HUDEP-2 (cell line): Measurements from ENCODE around the gene MTMR10.
A peak's percentile ranks its signal among the peaks of the same experiment; 100 is the strongest.

Experiments used
- DNase-seq, 76 experiments: peaks; one replicate each; lab custom pipeline; 2025; ENCODE audit not compliant: unreplicated experiment in 76 of 76; lab: John Stamatoyannopoulos, UW

The MTMR10 gene, protein sequence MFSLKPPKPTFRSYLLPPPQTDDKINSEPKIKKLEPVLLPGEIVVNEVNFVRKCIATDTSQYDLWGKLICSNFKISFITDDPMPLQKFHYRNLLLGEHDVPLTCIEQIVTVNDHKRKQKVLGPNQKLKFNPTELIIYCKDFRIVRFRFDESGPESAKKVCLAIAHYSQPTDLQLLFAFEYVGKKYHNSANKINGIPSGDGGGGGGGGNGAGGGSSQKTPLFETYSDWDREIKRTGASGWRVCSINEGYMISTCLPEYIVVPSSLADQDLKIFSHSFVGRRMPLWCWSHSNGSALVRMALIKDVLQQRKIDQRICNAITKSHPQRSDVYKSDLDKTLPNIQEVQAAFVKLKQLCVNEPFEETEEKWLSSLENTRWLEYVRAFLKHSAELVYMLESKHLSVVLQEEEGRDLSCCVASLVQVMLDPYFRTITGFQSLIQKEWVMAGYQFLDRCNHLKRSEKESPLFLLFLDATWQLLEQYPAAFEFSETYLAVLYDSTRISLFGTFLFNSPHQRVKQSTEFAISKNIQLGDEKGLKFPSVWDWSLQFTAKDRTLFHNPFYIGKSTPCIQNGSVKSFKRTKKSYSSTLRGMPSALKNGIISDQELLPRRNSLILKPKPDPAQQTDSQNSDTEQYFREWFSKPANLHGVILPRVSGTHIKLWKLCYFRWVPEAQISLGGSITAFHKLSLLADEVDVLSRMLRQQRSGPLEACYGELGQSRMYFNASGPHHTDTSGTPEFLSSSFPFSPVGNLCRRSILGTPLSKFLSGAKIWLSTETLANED

DNA sequence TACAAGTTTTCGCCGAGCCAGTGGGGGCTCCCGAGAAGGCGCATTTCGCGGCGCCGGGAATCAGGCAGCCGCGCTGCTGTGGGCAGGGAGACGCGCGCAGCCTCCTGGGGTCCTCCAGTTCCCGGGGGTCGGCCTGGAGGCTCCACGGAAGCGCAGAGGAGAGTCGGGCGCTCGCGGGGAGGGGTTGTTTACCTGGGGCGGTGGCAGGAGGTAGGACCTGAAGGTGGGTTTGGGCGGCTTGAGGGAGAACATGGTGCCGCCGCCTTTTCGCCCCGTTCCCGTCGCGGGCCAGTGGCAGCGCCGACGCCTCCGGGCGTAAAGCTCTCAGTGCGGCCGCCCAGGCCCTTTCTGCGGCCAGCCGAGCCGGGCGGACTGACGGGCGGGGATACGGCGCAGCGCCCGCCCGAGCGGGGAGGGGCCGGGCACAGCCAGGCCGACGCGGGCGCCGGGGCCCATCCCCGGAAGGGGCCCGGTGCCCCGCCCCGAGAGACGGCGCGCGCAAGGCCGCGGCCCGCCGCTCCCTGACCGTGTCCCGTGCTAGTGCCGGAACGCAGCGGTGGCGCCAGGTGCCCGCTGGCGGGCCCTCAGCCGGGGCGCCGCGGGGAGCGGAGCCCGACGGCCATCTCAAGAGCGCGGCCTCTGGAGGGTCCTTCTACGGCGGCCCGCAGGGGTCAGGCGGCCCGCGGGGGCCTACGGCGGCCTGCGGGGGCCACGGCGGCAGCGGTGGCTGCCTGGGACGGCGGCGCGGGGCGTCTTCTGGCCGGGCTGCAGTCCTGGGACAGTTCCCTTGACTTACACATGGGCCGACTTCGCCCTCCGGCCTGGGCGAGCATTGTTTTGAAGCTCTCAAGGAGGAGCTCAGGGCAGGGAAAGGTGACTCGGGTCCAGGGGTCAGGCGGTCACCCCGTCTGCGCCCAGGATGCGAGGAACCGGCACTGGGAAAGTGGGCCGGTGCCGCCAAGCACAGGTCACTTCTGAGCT, at the start of gene MTMR10:
Gene MTMR10 (minus strand): TSS at position 374 of the 981 bp plus-strand sequence. CDS start 122 bp downstream, at position 252.
- peak in 70 of 76 experiments; percentile 9 to 80 (median 54) for DNase-seq

DNA sequence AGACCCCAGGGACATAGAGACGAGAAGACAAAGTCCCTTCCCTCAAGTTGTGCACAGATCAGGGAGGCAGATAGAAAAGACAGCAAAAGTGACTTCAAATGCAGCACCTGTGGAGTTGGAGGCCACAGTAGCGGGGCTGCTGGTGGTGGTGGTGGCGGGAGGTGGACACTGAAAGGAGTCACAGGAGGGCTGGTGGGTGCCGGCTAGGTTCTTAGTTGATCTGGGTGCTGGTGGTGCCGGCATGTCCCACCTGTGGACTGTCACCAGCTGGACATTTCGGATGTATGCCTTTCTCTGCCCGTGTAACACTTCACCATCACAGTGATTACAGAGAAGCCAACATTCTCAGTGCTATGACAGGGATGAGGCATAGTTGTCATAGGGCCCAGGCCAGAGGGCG, 49.2 kb upstream of the MTMR10 start:
- DNase-seq: no peak

DNA sequence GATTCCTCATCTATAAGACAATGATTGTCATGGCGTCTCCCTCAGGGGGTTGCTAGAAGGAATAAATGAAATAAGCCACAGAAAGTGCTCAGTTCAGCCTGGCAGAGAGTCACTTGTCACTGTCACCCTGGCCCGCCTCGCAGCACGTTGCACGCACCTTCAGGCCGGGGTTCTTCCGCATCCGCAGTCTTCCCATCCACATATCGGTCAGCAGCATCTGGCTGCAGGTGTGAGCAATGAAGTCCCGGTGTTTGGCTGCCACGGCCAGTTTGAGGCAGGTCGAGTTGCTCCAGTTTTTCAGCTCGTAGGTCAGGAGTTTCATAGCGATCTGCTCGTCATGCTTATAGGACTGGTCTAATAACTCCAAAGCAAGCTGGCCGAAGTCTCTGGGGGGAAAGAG, 48.5 kb upstream of the MTMR10 start:
- no peak for DNase-seq

DNA sequence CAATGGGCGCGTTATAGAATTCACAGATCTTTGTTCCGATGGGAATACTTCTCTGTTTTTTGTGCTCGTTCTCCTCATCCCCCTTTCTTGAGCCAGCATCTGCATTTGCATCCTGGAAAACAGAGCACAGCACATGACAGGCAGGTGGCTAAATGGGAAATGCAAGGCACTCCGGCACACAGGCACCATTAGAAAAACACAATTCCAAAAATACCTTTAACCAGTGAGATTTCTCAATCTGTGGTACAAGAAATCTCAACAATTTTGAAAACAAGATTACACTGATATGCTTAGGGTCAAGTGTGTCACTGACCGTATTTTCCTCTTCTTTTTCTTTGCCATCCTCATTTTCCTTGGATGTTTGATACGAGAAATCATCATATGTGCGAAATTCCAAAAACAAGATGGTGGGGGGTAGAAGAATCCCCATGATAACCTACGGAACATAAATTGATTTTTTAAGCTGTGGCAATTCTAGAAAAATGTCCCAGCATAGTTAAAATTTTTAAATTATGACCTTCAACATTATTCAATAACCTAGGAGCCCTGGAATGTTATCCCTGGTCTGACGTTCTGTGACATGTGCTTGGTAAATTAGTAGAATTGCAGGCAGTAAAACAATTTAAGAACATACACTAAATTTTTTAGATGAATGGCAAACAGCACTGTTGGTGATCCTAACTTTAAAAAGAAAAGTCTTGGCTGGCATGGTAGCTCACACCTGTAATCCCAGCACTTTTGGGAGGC, 46.5 kb upstream of the MTMR10 start:
- no peak for DNase-seq

DNA sequence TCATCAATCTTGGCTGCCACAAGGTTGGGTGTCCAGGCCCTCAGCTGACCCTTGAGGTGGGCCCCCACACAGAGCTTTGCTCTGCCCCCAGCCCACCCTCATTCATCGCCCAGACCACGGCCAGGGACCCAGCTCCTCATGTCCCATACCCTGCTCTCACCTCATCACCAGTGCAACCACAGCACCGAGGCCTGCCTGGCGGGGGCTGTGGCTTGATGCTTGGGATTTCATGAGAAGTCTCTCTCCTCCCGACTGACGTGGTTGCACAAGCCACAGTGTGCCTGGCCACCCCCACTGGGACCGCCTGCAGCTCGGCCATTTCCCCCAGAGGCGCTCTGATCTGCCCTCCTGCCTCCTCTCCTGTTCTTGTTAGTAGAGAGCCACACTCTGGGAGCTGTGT, 45.4 kb upstream of the MTMR10 start:
- no peak for DNase-seq

DNA sequence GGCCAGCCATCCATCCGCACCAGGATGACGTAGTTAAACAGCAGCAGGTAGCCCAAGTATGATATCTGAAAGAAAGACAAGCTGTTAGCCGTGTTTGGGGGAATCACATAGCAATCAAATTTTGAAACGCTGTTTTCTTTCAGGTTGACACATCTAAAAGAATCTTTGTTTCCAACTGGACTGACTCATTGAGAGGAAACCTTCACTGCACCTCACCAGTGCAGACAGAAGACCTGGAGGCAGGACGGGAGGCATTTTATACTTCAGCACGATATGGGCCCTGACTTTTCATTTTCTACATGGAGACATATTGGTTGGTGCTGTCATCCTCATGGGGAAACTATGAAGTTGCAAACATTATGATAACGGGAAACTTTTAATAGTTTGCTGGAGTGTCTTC, 44.2 kb upstream of the MTMR10 start:
- DNase-seq: no peak

DNA sequence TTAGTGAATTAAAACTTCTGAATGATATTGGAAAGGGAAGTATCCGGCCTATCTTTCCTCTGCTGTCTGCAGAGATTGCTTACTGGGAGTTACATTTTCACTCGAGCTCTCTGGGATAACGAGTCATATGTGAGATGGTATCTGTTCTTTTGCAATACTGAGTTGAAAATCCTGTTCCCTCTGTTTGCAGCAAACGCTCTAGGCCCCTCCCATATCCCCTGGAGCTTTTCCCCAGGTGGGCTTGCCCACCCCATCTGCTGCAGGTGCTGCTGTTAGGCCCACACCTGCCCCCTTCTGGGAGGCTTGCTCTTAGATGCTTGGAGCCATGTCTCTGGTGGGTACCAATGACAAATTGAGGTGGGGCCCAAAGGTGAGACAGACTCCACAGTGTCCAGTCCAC, 42.7 kb upstream of the MTMR10 start:
- no peak for DNase-seq

DNA sequence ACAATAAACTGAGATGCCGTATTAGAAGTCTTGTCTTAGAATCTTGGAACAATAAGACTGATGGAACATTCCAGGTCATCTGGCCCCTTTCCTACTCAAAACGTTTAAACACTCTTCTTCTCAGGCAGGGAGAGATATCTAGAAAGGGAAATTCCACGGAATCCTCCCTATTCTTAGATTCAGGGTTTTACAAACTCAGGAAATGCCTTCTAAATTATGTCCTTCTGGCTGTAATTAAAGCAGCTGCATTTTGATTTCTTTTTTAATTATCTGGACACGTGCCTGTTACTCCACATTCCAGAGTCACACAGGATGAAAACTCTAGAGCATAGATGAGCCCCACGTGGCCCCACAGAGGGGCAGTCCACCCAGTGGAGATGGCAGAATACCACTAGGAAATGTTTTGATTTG, 41.5 kb upstream of the MTMR10 start:
- no peak for DNase-seq

DNA sequence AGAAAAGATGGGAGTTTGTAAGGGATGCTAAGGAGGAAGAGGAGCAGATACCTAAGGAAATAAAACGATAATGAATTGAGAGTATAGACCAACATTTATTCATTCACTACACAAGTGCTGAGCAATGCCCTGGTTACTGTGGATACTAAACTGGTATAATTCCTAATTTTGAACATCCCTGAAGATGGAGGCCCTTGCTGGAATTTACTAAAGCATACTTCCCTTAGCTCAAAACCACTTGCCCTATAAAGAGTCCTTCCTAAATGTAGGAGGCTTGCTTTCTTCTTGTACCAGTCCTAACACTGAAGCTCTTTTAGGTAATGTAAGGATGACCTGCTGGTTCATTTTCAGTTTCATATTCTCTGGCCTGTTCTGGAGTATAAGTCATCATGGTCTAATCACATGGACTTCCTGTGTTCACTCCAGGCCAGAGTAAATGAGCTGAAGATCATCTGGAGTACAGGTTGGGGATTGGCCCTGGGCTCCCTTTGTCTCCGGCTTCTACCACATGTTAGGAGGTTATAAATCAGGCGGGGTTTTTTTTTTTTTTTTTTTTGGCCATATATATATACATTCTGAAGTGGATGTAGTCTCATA, 40.1 kb upstream of the MTMR10 start:
- no peak for DNase-seq

DNA sequence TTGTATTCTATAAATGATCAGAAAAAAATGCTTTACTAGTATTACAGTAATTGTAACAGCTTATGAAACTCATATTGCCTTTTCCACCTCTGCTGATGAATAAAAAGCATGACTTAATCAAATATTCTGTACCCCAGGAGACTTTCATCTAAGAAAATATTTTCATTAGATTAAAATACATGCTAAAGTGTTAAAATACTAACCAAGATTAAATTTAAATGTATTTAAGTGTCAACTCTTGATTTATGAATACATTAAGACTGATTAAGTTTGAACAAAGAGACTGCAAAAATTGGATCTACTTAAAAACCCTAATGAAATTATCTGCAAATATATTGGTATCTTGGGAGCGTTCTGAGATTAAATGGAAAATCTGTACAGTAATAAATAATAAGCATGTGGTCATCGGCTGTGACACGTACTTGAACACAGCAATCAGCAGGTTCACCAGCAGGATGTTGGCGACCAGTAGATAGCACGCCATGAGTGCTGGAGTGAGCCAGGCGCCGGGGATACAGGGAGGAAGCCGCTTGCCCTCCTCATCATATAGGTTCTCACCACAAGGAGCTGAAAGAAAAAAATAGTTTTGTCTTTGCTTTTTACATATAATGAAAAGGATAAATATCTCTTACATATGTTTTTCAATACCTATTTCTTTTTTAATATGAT, 36.6 kb upstream of the MTMR10 start:
- no peak for DNase-seq

DNA sequence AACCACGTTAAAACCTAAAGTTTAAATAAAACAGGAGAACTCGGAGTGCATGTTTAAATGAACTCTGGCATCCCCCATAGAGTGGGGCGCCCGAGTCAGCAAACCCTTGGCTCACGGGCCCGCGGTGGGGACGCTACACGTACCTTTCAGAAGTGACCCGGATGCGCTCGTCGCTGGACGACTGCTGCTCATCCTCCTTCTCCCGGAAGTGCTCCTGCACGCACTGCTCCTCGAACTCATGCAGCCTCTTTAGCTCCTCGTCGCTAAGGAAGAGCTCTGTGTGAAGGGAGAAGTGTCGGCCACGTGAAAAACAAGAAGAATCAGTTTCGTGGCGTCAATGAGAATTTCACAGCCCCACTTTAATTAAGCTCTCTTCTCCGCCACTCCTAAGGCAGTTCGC, 34.6 kb upstream of the MTMR10 start:
- DNase-seq: no peak

DNA sequence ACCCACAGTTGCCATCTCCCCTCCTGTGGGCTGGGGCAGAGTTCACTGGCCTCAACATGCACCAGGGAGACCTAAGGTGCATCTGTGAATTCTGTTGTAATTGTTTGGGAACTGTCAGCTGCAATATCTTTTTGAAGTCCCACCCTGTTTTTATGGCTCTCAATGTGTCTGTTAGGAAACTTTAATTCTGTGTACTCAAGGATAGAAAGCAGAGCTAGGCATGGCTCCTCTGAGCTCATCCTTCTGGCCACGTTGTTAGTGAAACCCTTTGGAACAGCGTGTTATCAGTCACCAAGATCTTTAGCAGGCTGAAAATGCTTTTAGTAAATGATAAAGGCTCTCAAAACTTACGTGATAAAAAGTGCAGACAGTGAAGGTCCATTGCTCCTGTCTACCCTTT, 33.6 kb upstream of the MTMR10 start:
- no peak for DNase-seq

DNA sequence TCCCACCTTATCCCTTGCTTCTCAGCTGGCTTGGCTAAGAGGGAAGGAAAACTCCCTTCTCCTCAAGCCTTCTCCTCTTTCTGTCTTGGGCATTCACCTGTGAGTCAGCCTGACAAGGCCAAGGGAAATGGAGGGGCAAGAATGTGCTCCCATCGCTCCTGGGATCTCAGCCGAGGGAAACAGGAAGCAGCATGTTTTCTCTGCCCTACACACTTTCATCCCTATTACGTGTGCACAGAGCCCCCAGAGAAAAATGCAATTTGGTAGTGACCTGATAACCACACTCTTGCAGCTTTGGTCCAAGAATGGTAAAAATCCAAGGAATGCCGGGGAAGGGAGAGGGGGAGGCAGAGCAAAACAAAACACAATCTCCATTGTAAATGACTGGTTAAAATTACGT, 32.9 kb upstream of the MTMR10 start:
- no peak for DNase-seq

DNA sequence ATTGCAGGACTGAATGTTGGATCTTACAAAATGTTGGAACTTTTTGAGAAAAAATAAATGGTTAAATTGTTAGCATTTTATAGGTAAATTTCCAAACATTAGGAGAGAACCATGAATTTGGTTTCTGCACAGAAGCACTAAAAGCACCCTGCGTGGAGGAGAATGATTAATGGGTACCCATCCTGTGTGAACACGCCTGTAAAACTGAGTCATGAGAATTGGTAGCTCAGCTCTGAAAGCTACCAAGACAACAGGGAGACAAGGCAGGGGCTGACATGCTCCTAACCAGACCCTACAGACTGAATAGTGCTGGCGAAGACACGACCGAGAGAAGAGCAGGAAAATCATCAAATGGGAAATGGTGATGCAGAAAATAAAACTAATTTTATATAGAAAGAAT, 32.4 kb upstream of the MTMR10 start:
- no peak for DNase-seq

DNA sequence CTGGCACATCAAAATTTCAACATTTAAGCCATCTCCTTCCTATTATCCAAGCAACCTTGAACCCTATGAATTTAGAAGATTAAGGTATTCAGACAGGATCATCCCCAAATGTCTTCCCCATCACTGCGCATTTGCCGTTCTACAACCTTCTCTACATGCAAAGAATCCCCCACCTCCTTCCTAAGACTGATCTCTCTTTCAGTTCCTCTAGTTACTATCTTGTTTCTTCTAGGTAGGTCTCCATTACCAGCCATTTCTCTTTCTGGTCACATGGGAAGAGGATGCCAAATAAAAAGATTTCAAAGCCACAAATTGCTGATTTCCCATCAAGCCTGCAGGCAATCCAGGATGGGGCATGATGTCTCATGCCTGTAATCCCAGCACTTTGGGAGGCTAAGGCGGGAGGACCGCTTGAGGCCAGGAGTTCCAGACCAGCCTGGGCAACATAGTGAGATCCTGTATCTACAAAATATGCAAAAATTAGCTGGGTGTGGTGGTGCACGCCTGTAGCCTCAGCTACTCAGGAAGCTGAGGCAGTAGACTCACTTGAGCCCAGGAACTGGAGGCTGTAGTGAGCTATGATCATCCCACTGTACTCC, 29.7 kb upstream of the MTMR10 start:
- no peak for DNase-seq

DNA sequence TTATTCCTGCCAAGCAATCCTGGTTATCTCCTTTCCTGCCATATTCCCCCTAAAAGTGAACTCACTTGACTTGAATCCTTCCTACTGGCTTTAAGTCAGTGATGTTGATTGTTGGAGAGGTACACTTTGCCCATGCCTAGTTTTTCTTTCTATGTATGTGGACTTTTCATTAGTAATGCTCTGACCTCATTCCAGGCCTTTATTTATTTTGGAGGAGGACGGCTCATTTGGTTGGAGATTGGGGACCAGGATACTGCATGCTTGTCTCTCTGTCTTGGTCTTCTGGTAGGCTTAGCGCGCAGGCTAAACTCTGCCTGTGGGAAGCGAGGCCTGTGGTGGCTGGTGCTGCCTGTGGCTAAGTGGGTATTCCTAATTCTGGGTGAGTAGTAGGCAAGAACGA, 29.1 kb upstream of the MTMR10 start:
- DNase-seq: no peak

DNA sequence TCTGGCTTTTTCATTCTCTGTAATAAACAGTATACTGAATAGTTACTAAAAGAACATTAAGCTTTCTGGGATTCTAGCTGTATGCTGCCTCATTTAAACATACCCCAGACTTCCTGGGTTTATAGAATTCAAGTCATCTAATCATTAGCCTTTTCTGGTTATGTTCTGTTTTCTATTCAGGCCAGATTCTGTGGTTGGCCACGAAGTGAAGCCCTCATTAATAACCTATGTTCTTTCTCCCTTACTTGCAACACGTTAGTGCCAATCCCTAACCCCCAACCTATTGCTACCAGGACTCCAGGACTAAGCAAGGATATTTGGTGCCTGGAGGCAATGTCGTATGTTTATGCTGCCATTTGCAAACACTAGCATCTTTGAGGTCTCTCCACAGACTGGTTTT, 28.6 kb upstream of the MTMR10 start:
- no peak for DNase-seq

DNA sequence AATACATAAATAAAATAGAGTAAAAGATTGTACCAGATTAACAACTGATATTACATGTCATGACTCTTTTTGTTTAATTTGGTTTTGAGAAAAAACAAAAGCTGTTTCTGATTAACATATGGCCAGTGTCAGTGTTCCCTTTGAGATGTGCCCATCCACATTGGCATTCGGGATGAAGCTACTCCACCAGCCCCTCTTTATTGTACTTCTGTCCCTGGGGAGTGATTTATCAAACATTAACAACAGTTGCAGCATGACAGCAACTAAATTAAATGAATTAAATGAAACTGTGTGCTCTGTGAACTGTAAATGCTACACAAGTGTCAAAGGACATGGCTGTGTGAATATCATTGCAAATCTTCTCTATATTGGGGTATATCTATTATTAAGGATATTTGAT, 25.9 kb upstream of the MTMR10 start:
- no peak for DNase-seq

DNA sequence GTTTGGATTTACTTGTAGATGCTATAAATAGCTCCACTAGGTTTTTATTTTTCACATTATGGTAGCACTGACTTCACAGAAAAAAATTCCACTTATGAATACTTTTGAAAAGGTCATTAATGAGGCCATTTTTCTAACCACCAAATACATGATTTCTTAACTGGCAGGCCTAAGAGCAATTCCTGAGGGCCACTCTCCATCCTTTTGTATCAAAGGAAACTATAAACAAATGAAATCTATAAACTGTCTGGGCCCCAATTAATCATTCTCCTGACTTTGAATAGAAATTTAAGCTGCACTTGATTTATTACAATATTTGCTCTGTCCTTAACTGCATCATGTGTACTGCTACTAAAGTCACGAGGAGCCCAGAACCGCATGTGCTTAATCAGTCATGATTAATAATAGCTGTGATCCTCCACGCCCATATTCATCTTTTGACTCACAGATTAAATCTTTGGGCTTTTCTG, 25.1 kb upstream of the MTMR10 start:
- DNase-seq: no peak
